Memory B cell (primary cell): ENCODE measurements around the gene APPBP2.
A peak's percentile ranks its signal among the peaks of the same experiment; 100 is the strongest.
"Not testable (repeated sequence)": the region's sequence is repeated elsewhere in the genome, so short reads cannot be mapped to it uniquely, and the experiment has no call there.

Experiments used
- ATAC-seq: fragments of 150-1000 bp; cut with Tn5 transposase; 2 replicates; pipeline ENCODE4 v1.10.0; 2021; ENCODE audit warnings: low read depth, mild to moderate bottlenecking, moderate library complexity
- DNase-seq, 2 donors: peaks; one replicate each; pipeline ENCODE4 v3.0.0; 2022; ENCODE audit warnings: low spot score in 2 of 2
- H3K27ac Mint-ChIP-seq: one replicate; pipeline ENCODE4 v1.8.0; 2022; ENCODE audit warnings: mild to moderate bottlenecking, moderate library complexity, mixed read lengths
- H3K27me3 Mint-ChIP-seq: one replicate; pipeline ENCODE4 v1.8.0; 2022; ENCODE audit warnings: mixed read lengths
- H3K36me3 Mint-ChIP-seq: one replicate; pipeline ENCODE4 v1.8.0; 2022; ENCODE audit warnings: mild to moderate bottlenecking, mixed read lengths
- H3K4me1 Mint-ChIP-seq: one replicate; pipeline ENCODE4 v1.8.0; 2022; ENCODE audit warnings: mixed read lengths
- H3K4me3 Mint-ChIP-seq: one replicate; pipeline ENCODE4 v1.8.0; 2022; ENCODE audit warnings: mild to moderate bottlenecking, moderate library complexity, mixed read lengths
- H3K9me3 Mint-ChIP-seq: one replicate; pipeline ENCODE4 v1.8.0; 2022; ENCODE audit warnings: mixed read lengths

APPBP2 gene

GRCh38 chr17:60426596-60426995 is 99.4 kb downstream of the APPBP2 start:
- no peaks in the 10 kb centered on the region for H3K9me3 Mint-ChIP-seq
- no peaks in the 10 kb centered on the region for H3K36me3 Mint-ChIP-seq
- DNase-seq = no peak
- no peak overlapping the region for H3K27ac Mint-ChIP-seq
- H3K27me3 Mint-ChIP-seq = no peaks in the 10 kb centered on the region
- peaks cover 3% of the 10 kb centered on the region for H3K4me1 Mint-ChIP-seq
- no peak overlapping the region for H3K4me3 Mint-ChIP-seq
- no peak for ATAC-seq

GRCh38 chr17:60425626-60426025 is 100.4 kb downstream of the APPBP2 start:
- Mint-ChIP-seq H3K9me3 (no peaks in the 10 kb centered on the region), H3K4me1 (peaks cover 9% of the 10 kb centered on the region), H3K4me3 (no peak overlapping the region), H3K27me3 (no peaks in the 10 kb centered on the region), H3K36me3 (no peaks in the 10 kb centered on the region), H3K27ac (no peak overlapping the region)
- ATAC-seq (no peak), DNase-seq (no peak)

- DNase-seq (no peak), ATAC-seq (no peak)
- H3K27ac Mint-ChIP-seq = no peak overlapping the region
- no peak overlapping the region for H3K4me3 Mint-ChIP-seq
- H3K9me3 Mint-ChIP-seq = no peaks in the 10 kb centered on the region
- no peaks in the 10 kb centered on the region for H3K27me3 Mint-ChIP-seq
- H3K4me1 Mint-ChIP-seq = peaks cover 9% of the 10 kb centered on the region
- no peaks in the 10 kb centered on the region for H3K36me3 Mint-ChIP-seq
Observed at GRCh38 chr17:60423865-60424264, 102.2 kb downstream of the APPBP2 start.

- ATAC-seq (no peak), DNase-seq (no peak)
- Mint-ChIP-seq H3K27me3 (no peaks in the 10 kb centered on the region), H3K27ac (peak within 1 kb of the TSS; percentile 94), H3K9me3 (no peaks in the 10 kb centered on the region), H3K36me3 (no peaks in the 10 kb centered on the region), H3K4me3 (peak within 1 kb of the TSS; percentile 90), H3K4me1 (peaks cover 9% of the 10 kb centered on the region)
Observed at GRCh38 chr17:60422162-60422665, 103.8 kb downstream of the APPBP2 start, which contains the start of gene CHCT1. Gene CHCT1, plus strand, starts transcription at chr17:60422489. Its CDS starts 104 bp downstream, at chr17:60422593.

- no peaks in the 10 kb centered on the region for H3K36me3 Mint-ChIP-seq
Observed at GRCh38 chr17:60421273-60422161, 104.5 kb downstream of the APPBP2 start.

GRCh38 chr17:60419875-60420274 is 106.2 kb downstream of the APPBP2 start:
- H3K36me3 Mint-ChIP-seq, H3K4me1 Mint-ChIP-seq, H3K4me3 Mint-ChIP-seq: not testable (repeated sequence)

More at GRCh38 chr17:60421273-60422161, 104.5 kb downstream of the APPBP2 start:
- peak overlapping the region; percentile 90 for H3K4me3 Mint-ChIP-seq
- no peaks in the 10 kb centered on the region for H3K9me3 Mint-ChIP-seq
- H3K27me3 Mint-ChIP-seq = no peaks in the 10 kb centered on the region
- peak; percentile 90 for ATAC-seq
- peak overlapping the region; percentile 94 for H3K27ac Mint-ChIP-seq
- peak; percentile 77 to 87 for DNase-seq
- peaks cover 9% of the 10 kb centered on the region for H3K4me1 Mint-ChIP-seq

GRCh38 chr17:60419003-60419402 is 107.0 kb downstream of the APPBP2 start:
- H3K4me1 Mint-ChIP-seq, H3K36me3 Mint-ChIP-seq, H3K9me3 Mint-ChIP-seq, ATAC-seq, H3K27ac Mint-ChIP-seq, DNase-seq, H3K4me3 Mint-ChIP-seq, H3K27me3 Mint-ChIP-seq: not testable (repeated sequence)

More at GRCh38 chr17:60419875-60420274, 106.2 kb downstream of the APPBP2 start:
- not testable (repeated sequence) for DNase-seq, H3K9me3 Mint-ChIP-seq, ATAC-seq, H3K27me3 Mint-ChIP-seq, H3K27ac Mint-ChIP-seq

GRCh38 chr17:60416368-60416925 is 109.6 kb downstream of the APPBP2 start:
- ATAC-seq (no peak), DNase-seq (no peak)
- no peaks in the 10 kb centered on the region for H3K27me3 Mint-ChIP-seq
- peaks cover 6% of the 10 kb centered on the region for H3K4me1 Mint-ChIP-seq
- no peak overlapping the region for H3K27ac Mint-ChIP-seq
- H3K4me3 Mint-ChIP-seq = no peak overlapping the region
- H3K36me3 Mint-ChIP-seq = no peaks in the 10 kb centered on the region
- H3K9me3 Mint-ChIP-seq = no peaks in the 10 kb centered on the region

GRCh38 chr17:60415146-60415545 is 110.9 kb downstream of the APPBP2 start:
- ATAC-seq = no peak
- no peak for DNase-seq
- Mint-ChIP-seq H3K4me3 (no peak overlapping the region), H3K27me3 (no peaks in the 10 kb centered on the region), H3K36me3 (no peaks in the 10 kb centered on the region), H3K4me1 (no peaks in the 10 kb centered on the region), H3K27ac (no peak overlapping the region), H3K9me3 (no peaks in the 10 kb centered on the region)

GRCh38 chr17:60412701-60413100 is 113.3 kb downstream of the APPBP2 start:
- H3K27ac Mint-ChIP-seq = no peak overlapping the region
- H3K9me3 Mint-ChIP-seq = no peaks in the 10 kb centered on the region
- DNase-seq = no peak
- H3K27me3 Mint-ChIP-seq = no peaks in the 10 kb centered on the region
- ATAC-seq = no peak
- no peaks in the 10 kb centered on the region for H3K36me3 Mint-ChIP-seq
- no peaks in the 10 kb centered on the region for H3K4me1 Mint-ChIP-seq
- H3K4me3 Mint-ChIP-seq = no peak overlapping the region

- Mint-ChIP-seq H3K27ac (no peak overlapping the region), H3K27me3 (no peaks in the 10 kb centered on the region), H3K4me1 (peaks cover 3% of the 10 kb centered on the region), H3K4me3 (no peak overlapping the region), H3K36me3 (no peaks in the 10 kb centered on the region), H3K9me3 (no peaks in the 10 kb centered on the region)
- ATAC-seq (no peak), DNase-seq (no peak)
Observed at GRCh38 chr17:60410001-60410400, 116.0 kb downstream of the APPBP2 start.

GRCh38 chr17:60406887-60407286 is 119.2 kb downstream of the APPBP2 start:
- Mint-ChIP-seq H3K4me1 (peaks cover 3% of the 10 kb centered on the region), H3K27me3 (no peaks in the 10 kb centered on the region), H3K36me3 (no peaks in the 10 kb centered on the region), H3K4me3 (no peak overlapping the region), H3K27ac (no peak overlapping the region), H3K9me3 (no peaks in the 10 kb centered on the region)
- ATAC-seq (no peak), DNase-seq (no peak)

GRCh38 chr17:60403962-60404361 is 122.1 kb downstream of the APPBP2 start:
- Mint-ChIP-seq H3K27me3 (no peaks in the 10 kb centered on the region), H3K4me1 (peaks cover 18% of the 10 kb centered on the region), H3K4me3 (no peak overlapping the region), H3K9me3 (no peaks in the 10 kb centered on the region), H3K27ac (no peak overlapping the region), H3K36me3 (no peaks in the 10 kb centered on the region)
- DNase-seq = no peak
- ATAC-seq = no peak

GRCh38 chr17:60403523-60403810 is 122.6 kb downstream of the APPBP2 start:
- ATAC-seq = no peak
- no peak overlapping the region for H3K4me3 Mint-ChIP-seq
- no peaks in the 10 kb centered on the region for H3K36me3 Mint-ChIP-seq
- peaks cover 18% of the 10 kb centered on the region for H3K4me1 Mint-ChIP-seq
- no peak overlapping the region for H3K27ac Mint-ChIP-seq
- DNase-seq = no peak
- H3K9me3 Mint-ChIP-seq = no peaks in the 10 kb centered on the region
- no peaks in the 10 kb centered on the region for H3K27me3 Mint-ChIP-seq
